ENCODE data around the gene ZNF519. TPM values are rescaled to one million over a fixed set of nuclear protein-coding genes. Genes with fewer than 3 reads are reported as not detected.
A peak's percentile ranks its signal among the peaks of the same experiment; 100 is the strongest.
"Not testable (repeated sequence)": the region's sequence is repeated elsewhere in the genome, so short reads cannot be mapped to it uniquely, and the experiment has no call there.

ZNF519 gene
- total and polyA plus RNA-seq, 2 donors (not counting 1 experiment from before 2014, with no cell fraction given) = 5.4 to 19.5 TPM

DNA sequence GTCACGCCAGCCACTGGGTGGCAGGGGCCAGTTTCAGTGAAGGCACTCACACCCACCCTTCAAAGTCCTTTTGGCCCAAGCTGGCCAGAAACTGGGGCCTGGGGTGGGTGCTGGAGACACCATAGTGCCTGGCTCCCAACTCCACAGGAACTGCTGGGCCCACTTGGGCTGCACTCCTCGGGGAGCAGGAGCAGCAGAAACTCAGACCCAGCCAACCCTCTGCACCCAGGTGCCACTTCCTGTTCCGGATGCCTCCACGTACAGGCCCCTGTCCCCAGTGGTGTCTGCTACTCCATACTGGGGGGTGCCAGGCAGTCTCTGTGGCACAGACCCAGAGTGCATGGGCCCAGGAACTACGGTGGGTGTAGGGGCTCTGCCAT, 42.5 kb upstream of the ZNF519 start:
- 59% methylated on average over 5 of the region's 5 CpGs for WGBS (ENCODE audit: insufficient coverage)
- no peak for TF ChIP-seq CTCF (IDR thresholded peaks at IDR 0.05)
- no peak for TF ChIP-seq EZH2 (IDR thresholded peaks at IDR 0.05; ENCODE audit: borderline replicate concordance, insufficient read depth, low read depth, low read length, poor library complexity, severe bottlenecking)
- no peak overlapping the region for H3K4me3 Mint-ChIP-seq
- ATAC-seq (ENCODE audit: low read depth) (no peak), DNase-seq (peak; percentile 8)
- Histone ChIP-seq H2AFZ (ENCODE audit: insufficient read depth, low read depth, low read length, poor library complexity, severe bottlenecking) (no peak overlapping the region), H3K36me3 (replicated peaks in 1 of 2; ENCODE audit: control extremely low read depth in 1 of 2, control insufficient read depth in 1 of 2, extremely low read depth in 1 of 2, insufficient read depth in 2 of 2, low read length in 1 of 2) (no peaks in the 10 kb centered on the region), H3K4me3 (ENCODE audit: control extremely low read depth in 1 of 5, extremely low read depth in 1 of 5, insufficient read depth in 1 of 5, low read depth in 2 of 5, low read length in 4 of 5) (no peak overlapping the region), H3K27me3 (replicated peaks in 1 of 4; ENCODE audit: control extremely low read depth in 1 of 4, control insufficient read depth in 3 of 4, insufficient read depth in 4 of 4, low read length in 3 of 4) (no peaks in the 10 kb centered on the region), H3K9ac (ENCODE audit: low read length) (no peak overlapping the region), H3K79me2 (ENCODE audit: control insufficient read depth, insufficient read depth, low read length) (no peaks in the 10 kb centered on the region), H3K4me1 (ENCODE audit: control insufficient read depth in 2 of 2, insufficient read depth in 2 of 2, low read length in 2 of 2) (no peaks in the 10 kb centered on the region), H3K4me2 (replicated peaks; ENCODE audit: low read depth, low read length, poor library complexity, severe bottlenecking) (no peak overlapping the region), H3K27ac (ENCODE audit: low read length in 2 of 2) (no peak overlapping the region), H4K20me1 (ENCODE audit: control insufficient read depth, insufficient read depth, low read length, poor library complexity, severe bottlenecking) (no peaks in the 10 kb centered on the region), H3K9me3 (ENCODE audit: control extremely low read depth in 1 of 3, control insufficient read depth in 2 of 3, insufficient read depth in 1 of 3, low read length in 2 of 3) (no peaks in the 10 kb centered on the region)
- intact Hi-C loops (cut with micrococcal nuclease) = no loop called here
- H3K4me1 Mint-ChIP-seq = peaks cover 4% of the 10 kb centered on the region
- no peaks in the 10 kb centered on the region for H3K9me3 Mint-ChIP-seq (ENCODE audit: insufficient read depth)
- CTCF ChIA-PET = no interaction called here
- no peaks in the 10 kb centered on the region for H3K27me3 Mint-ChIP-seq
- H3K27ac Mint-ChIP-seq = no peak overlapping the region
- POLR2A ChIA-PET = no interaction called here

GRCh38 chr18:14174002-14174705, 41.9 kb upstream of the ZNF519 start:
- H3K27me3 ChIP-seq (replicated peaks in 1 of 4; ENCODE audit: control extremely low read depth in 1 of 4, control insufficient read depth in 3 of 4, insufficient read depth in 4 of 4, low read length in 3 of 4); H3K9me3 ChIP-seq (ENCODE audit: control extremely low read depth in 1 of 3, control insufficient read depth in 2 of 3, insufficient read depth in 1 of 3, low read length in 2 of 3); H3K4me2 ChIP-seq (replicated peaks; ENCODE audit: low read depth, low read length, poor library complexity, severe bottlenecking); intact Hi-C loops (cut with micrococcal nuclease); H3K9ac ChIP-seq (ENCODE audit: low read length); H3K9me3 Mint-ChIP-seq (ENCODE audit: insufficient read depth); H3K4me3 Mint-ChIP-seq; H2AFZ ChIP-seq (ENCODE audit: insufficient read depth, low read depth, low read length, poor library complexity, severe bottlenecking); H3K4me1 Mint-ChIP-seq; H3K27me3 Mint-ChIP-seq; H3K27ac Mint-ChIP-seq; H3K27ac ChIP-seq (ENCODE audit: low read length in 2 of 2); H3K4me3 ChIP-seq (ENCODE audit: control extremely low read depth in 1 of 5, extremely low read depth in 1 of 5, insufficient read depth in 1 of 5, low read depth in 2 of 5, low read length in 4 of 5); H3K36me3 ChIP-seq (replicated peaks in 1 of 2; ENCODE audit: control extremely low read depth in 1 of 2, control insufficient read depth in 1 of 2, extremely low read depth in 1 of 2, insufficient read depth in 2 of 2, low read length in 1 of 2); ATAC-seq (ENCODE audit: low read depth); H3K79me2 ChIP-seq (ENCODE audit: control insufficient read depth, insufficient read depth, low read length); CTCF ChIA-PET; POLR2A ChIA-PET; DNase-seq; H4K20me1 ChIP-seq (ENCODE audit: control insufficient read depth, insufficient read depth, low read length, poor library complexity, severe bottlenecking); H3K4me1 ChIP-seq (ENCODE audit: control insufficient read depth in 2 of 2, insufficient read depth in 2 of 2, low read length in 2 of 2): not testable (repeated sequence)
- WGBS (ENCODE audit: insufficient coverage) = 93% methylated on average over 3 of the region's 7 CpGs

DNA sequence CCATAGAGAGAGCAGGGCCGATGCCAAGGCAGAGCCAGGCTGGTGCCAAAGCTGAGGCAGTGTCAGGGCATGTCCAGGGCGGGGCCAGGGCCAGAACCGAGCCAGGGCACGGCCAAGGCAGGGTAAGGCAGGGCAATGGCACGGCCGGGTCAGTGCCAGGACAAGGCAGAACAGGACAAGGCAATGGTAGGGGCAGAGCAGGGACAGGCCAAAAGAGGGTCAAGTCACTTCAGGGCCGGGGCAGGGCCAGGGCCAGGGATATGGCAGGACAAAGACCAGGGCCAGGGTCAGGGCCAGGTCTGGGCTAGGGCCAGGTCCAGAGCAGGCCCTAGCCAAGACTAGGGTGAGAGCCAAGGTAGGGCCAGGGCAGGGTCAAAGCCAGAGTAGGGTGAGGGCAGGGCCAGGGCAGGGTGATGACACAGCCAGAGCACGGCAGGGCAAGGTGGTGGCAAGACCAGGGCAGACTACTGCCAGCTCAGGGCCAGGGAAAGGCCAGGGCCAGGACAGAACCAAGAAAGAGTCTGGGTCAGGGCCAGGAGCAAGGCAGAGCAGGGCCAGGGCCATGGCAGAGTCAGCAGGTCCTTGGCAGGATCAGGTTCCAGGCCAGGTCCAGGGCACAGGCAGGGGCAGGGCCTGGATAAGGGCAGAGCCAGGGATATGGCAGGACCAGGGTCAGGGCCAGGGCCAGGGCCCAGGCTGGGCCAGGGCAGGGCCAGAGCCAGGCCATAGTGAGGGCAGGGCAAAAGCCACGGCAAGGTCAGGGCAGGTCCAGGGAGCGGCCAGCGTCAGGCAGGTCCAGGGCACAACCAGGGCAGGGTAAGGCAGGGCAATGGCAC, 41.1 kb upstream of the ZNF519 start:
- H3K36me3 ChIP-seq (replicated peaks in 1 of 2; ENCODE audit: control extremely low read depth in 1 of 2, control insufficient read depth in 1 of 2, extremely low read depth in 1 of 2, insufficient read depth in 2 of 2, low read length in 1 of 2); DNase-seq; intact Hi-C loops (cut with micrococcal nuclease); H3K9me3 Mint-ChIP-seq (ENCODE audit: insufficient read depth); POLR2A ChIA-PET; H3K9me3 ChIP-seq (ENCODE audit: control extremely low read depth in 1 of 3, control insufficient read depth in 2 of 3, insufficient read depth in 1 of 3, low read length in 2 of 3); H3K27me3 ChIP-seq (replicated peaks in 1 of 4; ENCODE audit: control extremely low read depth in 1 of 4, control insufficient read depth in 3 of 4, insufficient read depth in 4 of 4, low read length in 3 of 4); ATAC-seq (ENCODE audit: low read depth); H2AFZ ChIP-seq (ENCODE audit: insufficient read depth, low read depth, low read length, poor library complexity, severe bottlenecking); H3K4me3 ChIP-seq (ENCODE audit: control extremely low read depth in 1 of 5, extremely low read depth in 1 of 5, insufficient read depth in 1 of 5, low read depth in 2 of 5, low read length in 4 of 5); H3K4me2 ChIP-seq (replicated peaks; ENCODE audit: low read depth, low read length, poor library complexity, severe bottlenecking); H3K27me3 Mint-ChIP-seq; H3K27ac Mint-ChIP-seq; H3K9ac ChIP-seq (ENCODE audit: low read length); H3K4me1 Mint-ChIP-seq; H3K79me2 ChIP-seq (ENCODE audit: control insufficient read depth, insufficient read depth, low read length); CTCF ChIA-PET; H3K27ac ChIP-seq (ENCODE audit: low read length in 2 of 2); H3K4me3 Mint-ChIP-seq; H3K4me1 ChIP-seq (ENCODE audit: control insufficient read depth in 2 of 2, insufficient read depth in 2 of 2, low read length in 2 of 2); H4K20me1 ChIP-seq (ENCODE audit: control insufficient read depth, insufficient read depth, low read length, poor library complexity, severe bottlenecking): not testable (repeated sequence)
- 91% methylated on average over 11 of the region's 11 CpGs for WGBS (ENCODE audit: insufficient coverage)
